ENCODE measurements around the gene LAMB3.
A peak's percentile ranks its signal among the peaks of the same experiment; 100 is the strongest.

Gene LAMB3

DNA sequence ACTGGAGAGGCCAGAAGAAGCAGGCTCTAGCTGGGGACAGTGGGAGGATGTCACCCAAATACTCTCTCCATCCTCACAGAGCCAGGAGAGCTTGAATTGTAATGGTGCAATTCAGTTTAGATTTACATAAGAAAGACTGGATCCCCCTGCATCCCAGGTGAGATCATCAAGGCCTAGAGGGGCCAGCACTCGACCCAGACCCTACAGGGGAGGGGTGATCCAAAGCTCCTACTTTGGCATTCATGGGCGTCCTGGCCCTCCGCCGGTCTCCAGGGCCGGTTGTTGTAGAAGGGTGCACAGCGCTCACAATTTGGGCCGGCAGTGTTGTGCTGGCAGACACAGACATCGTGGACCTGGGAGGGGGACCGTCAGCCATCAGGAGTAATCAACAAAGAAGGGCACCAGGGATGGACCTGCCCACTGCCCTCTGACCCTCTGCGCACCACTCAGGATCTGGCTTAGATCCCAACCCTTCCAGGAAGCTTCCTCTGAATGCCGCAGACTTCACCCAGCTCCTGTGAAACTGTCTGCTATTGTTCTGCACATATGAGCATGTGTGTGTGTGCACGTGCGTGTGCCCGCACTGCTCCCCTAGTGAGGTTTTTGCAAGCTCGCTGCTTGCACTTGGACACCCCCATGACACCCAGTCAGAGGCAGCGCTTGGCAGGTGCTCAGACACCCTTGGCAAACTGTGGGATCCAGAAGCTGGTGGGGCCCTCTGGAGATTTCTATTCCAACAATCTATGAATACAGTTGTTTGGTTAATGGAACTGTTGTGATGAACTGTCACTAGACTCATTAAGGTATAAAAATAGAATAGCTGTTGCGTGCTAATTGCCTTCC lies 21.6 kb downstream of the LAMB3 start:
- DNase-seq = no peak

DNA sequence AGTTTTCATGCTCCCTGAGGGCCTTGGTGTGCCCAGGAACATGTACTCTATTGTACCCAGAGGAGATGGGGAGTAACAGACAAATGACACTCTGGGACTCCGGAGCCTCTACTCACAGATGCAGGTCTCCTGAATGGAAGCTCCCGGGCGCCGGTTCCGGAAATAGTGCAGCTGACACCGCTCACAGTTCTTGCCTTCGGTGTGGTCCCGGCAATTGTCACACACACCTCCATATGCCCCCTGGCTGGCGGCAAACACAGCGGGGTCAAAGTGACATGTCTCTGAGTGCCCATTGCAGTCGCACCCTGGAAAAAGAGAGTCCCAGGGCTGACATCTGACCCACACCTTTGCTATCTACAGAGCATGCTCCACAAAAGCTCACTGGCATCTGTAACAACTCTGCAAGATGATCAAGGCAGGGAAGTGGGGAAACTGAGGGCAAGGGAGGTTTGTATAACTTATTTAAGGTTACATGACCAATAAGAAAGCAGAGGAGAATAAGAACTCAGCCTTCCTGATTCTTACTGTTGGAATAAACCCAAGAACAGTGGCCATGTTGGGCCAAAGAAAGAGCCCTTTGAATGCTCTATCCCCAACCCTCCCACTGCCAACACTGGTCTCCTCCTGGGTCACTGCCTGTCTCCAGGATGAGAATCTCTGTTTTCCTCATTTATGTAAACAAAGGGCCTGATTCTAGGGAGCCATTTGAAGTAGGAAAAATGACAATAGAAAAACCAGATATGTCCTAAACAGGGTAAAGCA lies 22.4 kb downstream of the LAMB3 start:
- no peak for DNase-seq

DNA sequence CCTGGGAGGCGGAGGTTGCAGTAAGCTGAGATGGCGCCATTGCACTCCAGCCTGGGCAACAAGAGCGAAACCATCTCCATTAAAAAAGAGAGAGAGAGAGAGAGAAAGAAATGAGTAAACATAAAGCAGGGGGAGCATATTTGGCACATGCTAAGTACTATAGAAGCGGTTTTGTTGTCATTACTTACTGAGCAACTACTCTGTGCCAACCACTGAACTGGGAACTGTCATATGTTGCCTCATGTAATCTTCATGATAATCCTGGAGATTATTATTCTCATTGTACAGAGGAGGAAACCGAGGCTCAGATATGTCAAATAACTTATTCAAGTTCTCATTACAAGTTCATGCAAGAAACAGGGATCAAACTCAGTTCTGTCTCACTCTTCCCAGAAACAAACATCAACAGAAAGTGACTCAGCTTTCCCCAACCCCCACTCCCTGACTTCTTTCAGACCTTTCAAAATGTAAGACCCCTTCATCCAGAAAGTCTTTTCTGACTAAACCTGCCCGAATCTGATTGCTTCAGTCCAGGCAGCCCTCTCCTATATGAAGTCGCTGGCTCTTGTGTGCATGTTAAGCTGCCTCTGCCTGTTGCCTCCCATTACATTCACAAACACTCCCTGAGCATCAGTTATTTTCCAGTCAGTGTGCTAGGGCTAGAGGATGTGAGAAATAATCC lies 23.5 kb downstream of the LAMB3 start:
- no peak for DNase-seq

DNA sequence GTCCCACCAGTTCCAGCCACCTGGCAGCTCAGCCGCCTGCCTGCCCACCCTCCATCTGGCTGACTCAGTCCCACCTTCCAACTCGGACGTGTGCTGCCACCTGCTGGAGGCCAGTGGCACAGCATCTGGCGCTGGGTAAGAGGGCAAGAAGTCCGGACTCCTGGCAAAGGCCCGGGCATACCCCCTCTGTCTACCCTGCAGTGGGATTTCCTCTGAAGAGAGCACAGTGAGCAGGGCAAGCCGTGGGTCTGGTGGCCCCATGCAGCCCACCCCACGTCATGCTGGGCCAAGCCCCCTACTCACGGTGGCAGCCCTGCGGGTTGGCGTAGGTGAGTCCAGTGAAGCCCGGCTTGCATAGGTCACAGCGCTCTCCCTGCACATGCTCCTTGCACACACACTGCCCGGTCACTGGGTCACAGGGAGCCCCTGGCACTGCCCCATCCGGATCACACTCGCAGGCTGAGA lies 24.5 kb downstream of the LAMB3 start:
- peak; percentile 75 for DNase-seq

DNA sequence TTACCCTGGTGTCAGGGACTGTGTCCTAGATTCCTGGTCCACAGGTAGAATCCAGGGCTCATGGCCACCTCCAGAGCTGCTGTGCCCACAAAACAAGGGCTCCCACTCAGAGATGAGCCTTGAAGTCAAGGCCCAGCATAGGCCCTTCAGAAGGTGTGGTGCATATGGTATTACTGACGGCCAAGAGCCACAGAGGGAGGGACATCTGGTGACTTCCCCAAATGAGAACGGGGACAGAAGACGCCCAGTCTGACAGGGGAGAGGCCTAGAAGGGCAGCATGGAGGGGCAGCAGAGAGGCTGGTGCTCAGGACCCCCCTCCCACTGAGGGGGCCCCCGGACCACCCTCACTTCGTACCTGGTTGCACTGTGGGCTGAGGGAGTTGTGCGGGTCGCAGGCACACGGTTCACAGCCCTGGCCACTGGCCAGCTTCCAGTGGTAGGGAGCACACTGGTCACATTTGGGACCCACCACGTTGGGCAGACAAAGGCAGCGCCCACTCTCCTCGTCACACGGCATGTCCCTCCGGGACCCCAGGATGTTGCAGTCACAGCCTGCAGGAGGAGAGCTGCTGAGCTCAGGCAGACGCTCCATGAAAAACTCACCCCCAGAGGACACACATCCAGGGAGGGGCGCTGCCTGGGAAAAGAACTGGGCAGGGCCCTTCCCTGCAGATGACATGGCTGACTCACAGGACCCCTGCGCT lies 25.0 kb downstream of the LAMB3 start:
- no peak for DNase-seq

DNA sequence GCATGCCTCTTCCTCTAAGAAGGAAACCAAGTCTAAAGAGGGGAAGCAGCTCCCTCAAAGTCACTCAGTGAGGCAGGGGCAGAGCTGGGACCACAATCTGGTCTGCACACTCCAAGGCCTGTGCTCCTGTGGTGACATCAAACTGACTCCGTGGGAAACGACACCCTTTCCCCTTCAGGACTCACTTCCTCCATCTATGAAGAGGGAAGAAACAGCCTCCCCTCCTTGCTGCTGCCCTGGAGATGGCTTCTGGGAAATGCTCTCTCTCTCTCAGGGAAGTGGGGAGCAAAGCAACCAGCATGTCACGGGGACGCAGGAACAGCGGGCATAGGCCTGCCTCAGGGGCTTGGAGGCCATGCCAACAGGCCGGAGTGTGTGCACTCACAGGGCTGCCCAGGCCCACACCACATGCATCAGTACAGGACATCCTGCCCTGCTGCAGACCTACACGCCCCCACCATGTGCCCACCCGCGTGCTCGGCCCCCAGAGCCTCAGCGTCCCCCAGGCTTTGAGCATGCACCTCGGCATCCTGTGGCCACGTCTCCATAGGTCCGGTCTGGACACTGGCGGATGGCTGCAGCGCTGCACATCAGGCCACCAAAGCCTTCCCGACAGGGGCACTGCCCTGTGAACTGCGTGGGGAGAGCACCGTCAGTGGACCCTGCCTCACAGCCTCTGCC lies 25.7 kb downstream of the LAMB3 start:
- DNase-seq = no peak

DNA sequence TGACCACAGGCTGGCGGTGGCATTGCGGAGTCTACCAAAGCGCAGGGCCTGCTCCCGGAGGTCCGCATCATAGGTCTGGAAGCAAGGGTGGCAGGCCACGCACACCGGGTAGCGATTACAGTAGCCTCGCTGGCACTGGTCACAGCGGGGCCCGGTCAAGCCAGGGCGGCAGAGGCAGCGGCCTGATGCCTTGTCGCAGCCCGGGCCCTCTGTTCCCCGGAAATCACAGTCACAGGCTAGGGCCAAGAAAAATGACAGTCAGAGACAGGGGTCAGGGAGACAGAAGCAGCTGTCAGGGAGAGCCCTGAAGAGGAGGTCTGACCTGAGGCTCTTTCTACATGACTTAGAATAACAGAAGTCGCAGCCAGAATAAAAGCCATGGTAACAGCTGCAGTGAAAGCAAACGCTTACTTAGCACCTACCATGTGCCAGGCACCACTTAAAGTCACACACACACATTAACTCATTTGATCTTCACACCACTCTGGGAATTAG lies 26.4 kb downstream of the LAMB3 start:
- DNase-seq = no peak

DNA sequence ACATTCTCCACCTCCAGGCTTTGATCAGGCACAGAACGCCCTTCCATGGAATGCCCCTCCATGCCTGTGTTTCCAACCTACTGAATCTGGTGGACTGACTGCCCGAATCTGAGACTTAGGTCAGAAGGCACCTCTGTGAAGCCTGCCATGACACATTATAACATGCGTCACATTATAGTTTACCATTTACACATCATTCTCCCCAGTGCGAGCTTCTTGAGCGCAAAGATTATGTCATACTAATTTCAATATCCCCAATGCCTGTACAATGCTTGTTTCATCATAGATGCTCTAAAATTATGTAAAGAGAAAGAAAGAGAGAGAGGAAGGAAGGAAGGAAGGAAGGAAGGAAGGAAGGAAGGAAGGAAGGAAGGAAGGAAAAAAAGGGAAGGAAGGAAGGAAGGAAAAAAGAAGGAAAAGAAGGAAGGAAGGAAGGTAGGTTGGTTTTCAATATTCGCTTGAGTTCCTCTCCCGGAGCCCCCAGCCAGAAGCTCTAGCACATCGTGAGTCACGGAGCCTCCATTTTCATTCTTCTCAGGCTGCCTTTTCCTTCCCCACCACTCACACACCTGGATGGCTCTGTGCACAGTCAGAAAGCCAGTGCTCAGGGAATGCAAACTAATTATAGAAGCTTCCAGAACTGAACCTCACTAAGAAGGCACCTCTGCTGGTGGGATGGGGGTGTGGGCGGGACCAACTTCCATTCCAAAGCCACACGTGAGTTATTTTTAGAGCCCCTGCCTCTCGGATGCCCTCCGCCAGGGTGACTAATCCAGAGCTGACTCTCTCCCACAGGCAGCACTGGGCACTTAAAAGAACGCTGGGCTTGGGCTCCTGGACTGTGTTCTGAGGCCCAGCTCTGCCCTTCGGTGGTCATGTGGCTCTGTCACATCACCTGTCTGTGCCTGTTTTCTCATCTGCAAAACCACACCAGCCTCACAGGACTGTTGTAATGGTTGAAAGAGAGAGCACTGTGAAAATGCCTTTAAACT lies 27.4 kb downstream of the LAMB3 start:
- no peak for DNase-seq

DNA sequence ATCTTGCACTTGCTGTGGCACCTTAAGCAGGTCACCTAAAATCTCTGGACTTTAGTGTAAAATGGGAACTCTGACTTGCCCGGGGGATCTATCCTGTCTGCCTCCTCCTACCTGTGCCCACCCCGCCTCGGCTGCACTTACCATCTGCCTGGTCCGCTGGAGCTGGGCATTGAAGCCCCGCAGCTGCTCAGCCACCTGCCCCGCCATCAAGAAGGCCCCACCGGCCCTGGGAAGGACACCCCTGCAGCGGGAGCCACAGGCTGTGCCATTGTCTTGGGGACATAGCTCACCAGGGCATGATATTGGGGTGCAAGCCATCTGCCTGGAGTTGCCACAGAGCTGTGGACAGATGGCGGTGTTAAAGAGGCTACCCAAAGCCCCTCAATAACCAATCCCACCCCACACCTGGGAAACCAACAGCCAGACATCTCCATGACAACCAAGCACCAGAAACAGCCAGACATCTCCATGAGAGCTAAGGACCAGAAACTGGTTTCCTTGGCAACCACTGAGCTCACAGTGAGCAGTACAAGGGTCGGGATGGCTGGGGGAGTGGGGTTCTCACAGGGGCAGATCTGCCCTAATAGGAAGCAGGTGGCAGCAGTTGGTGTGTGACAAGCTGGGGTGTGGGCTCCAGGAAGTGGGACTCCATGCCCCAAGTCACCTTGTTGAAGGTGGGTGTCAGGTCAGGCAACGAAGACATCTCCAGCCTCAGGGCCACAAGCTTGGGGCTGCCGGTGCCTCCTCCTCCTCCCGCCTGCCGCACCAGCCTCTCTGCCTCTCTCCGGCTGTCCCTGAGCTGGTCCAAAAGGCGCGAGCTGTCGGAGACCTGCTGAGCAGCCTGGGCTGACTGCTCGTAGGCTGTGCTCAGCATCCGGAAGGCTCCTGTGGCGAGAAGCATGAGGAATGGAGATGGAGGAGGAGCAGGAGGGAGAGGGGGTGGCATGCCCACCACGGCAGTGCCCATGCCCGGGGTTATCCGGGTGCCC lies 29.1 kb downstream of the LAMB3 start:
- no peak for DNase-seq

DNA sequence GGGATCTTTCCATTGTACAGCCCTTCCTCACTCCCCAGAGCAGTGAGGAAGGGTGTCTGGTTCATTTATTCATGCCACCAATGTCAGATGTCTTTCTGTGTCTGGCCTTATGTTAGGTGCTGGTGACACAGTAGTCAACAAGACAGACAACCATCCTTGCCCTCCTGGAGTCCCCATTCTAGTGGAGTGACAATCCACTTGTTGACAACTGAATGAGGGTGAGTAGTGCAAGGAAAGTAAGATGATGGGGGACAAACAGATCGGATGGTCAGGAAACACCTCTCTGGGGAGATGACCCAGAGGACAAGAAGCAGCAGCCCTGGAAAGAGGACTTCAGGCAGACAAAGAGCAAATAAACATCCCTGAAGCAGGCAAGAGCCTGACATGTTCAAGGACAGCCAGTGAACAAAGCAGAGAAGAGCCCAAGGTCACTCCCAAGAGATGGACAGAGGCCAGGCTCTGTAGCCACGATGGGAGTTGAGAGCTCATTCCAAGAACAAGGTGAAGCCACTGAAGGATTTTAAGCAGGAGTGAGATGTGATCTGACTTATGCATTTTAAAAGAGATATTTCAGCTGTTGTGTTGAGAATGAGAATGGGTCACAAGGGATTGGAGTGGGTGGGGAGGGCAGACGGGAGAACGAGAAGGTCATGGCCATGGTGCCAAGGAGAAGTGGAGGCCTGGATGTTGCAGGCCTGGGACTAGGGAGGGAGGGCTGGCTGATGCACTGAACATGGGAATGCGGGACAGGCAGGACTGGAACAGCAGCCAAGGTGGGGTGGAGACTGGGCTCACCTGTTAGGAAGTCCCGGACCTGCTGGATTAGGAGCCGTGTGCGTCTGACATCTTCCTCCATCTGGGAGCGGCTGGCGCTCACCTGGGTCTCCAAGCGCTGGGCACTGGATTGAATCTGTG lies 30.2 kb downstream of the LAMB3 start:
- no peak for DNase-seq

DNA sequence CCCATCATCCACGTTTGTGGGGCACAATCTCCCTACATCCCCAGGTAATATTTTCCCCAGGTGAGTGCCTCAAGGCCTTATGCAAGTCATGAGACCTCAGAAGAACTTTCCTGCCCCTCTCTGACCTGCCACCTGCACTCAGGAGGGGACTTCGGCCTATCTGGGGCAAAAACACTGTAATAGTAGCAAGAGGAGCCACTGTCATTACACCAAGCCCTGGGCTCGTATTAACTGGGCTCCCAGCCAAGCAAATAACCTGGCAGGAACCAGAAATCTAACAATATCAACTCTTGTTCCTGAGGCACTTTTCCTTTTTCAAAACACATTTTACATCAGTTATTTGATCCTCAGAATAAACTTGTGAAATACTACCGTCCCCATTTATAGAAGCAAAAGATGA lies 30.9 kb downstream of the LAMB3 start:
- no peak for DNase-seq

DNA sequence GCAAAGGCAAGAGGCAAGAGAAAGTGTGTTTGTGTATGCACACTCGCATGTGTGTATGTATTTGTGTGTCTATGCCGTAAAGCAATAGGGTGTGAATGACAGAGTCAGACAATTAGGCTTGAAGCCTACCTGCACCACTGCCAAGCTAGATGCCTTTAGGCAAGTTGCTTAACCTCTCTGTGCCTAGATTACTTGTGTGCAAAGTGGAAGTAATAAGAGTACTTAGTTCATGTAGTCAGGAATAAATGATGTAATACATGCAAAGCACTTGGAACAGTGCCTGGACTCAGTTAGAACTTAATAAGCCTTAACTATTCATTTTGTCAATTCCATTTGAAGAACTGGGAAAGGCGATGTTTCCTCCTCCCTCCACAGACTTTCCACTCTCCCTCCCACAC lies 31.7 kb downstream of the LAMB3 start:
- DNase-seq = no peak

DNA sequence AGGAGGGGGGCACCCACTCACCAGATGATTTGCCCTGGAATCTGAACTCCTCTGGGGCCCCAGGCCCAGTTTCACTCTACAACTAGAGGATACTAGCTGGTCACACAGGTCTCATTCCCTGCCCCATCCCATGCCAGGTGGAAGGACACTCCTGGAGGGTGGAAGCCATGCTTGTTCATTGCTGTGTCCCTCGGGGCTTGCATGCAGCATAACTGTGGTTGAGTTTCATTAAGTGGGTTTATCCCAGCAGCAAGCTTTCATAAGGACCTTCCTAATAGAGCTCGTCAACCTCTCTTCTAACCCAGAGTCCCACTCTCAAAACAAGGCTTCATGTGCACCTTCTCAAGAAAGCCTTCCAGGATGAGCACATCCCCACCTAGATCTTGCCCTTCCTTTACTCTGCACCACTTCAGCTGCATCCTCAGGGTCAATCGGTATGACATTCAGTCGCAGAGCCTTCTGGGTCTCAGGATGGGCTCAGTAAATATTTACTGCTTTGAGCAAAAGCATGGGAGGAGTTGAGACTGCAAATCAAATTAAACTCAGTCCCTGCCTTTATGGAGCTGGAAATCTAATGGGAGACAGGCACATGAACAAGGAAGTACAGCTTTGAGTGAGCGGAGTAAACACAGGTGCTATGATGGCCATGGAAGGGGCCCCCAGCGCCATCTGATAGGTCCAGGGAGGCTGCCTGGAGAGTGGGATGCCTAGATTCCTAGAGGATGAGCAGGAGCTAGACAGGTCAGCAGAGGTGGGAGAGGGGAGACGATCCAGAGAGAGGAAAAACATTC lies 32.3 kb downstream of the LAMB3 start:
- no peak for DNase-seq

DNA sequence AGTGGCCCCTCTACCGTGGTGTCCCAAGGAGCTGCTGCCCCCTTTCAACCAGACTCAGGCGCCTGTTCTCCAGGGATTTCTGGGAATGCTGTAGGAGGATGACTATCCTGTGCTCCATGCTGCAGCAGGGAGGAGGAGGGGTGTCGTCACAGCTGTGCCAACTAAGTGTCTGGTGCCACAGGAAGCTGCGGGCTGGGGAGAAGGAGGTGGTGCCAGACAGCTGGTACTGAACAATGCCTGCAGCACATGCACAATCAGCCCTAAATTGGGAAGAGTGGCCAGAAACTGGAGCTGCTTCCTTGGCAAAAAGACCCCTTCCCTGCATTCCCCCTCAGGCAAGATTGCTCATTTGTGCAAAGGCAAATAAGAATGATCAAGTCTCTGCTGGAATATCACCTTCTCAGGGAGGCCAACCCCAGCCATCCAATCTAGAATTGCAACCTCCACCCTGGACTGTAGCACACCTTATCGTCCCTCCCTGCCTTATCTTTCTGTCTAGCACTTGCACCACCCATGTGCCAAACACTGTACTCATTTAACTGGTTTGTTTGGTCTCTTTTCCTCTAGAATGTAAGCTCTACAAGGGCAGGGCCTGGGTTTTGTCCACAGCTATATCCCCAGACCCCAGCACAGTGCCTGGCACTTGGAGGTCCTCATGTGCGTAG lies 33.3 kb downstream of the LAMB3 start:
- DNase-seq = peak; percentile 23

DNA sequence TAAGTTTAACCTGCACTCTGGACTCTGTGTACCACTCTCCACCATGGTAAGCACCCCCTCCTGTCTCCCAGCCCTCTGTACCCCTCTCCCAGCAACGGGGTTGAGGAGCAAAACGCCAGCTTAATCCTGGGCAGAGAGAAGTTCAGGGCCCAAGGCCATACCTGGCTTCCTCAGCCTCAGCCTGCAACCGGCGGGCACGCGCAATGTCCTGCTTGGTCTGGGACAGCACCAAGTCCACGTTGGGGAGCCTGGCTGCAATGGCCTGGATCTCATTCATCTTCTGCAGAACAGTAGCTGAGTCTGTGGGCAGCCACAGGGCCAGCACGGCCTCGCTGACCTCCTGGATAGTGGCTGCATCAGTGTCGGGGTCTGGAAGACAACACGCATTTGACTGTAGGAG lies 33.9 kb downstream of the LAMB3 start:
- DNase-seq = no peak

DNA sequence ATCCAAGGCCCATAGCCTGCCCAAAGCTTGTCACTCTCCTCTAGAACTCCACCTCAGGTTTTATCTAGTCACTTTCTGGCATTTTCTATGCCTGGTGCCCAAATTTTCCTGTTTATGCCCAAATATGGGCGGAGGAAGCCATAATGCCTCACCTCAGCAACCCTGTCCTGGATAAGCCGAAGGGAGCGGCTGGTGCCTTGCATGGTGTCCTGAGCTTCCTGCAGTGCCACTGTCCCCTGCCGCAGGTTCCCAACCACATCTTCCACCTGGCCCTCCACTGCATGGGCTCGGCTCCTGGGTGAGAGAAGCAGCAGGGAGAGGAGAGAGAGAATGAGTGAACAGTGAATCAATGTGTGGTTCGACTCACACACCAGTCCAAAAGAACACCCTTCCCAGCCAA lies 34.5 kb downstream of the LAMB3 start:
- DNase-seq = no peak

DNA sequence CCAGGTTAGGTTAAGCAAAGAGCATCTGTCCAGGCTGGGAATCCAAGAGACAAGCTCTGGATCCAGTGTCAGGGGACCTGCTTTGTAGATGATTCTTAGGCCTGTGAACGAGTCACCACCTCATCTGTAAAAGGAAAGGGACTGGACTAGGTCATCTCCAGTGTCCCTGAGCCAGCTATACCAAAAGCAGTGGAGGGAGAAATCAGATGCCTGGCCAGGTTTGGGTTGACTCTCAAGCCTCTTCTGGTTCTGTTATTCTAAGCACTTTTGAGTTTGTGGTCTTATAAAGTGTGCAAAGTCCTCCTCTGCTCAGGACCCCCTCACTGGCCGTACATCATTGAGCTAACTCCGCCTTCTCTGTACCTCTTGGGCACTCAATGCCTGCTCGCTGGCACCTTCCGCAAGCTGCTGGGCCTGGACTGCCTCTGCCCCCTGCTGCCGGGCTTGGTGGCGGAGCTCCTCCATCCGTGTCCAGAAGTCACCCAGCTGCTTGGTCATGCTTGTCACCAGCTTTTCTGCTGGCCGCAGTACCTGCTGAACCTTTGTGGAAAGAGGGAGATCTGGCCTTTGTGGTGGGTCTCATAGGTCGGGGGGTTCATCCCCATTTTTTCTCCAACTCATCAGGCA lies 35.1 kb downstream of the LAMB3 start:
- DNase-seq = no peak
